Nephron progenitor cell (in vitro differentiated cells): ENCODE results near the gene ATP6V0C.

ENCODE experiments used
- DNase-seq: peaks from one replicate; pipeline ENCODE4 v3.0.0; 2021
- H3K27ac Mint-ChIP-seq: 2 replicates; pipeline ENCODE4 v1.8.0; 2021; ENCODE audit warnings: mild to moderate bottlenecking, moderate library complexity, mixed read lengths
- H3K27me3 Mint-ChIP-seq: 2 replicates; pipeline ENCODE4 v1.8.0; 2021; ENCODE audit warnings: mild to moderate bottlenecking, low read depth, mixed read lengths; ENCODE audit not compliant: poor library complexity
- H3K36me3 Mint-ChIP-seq: 2 replicates; pipeline ENCODE4 v1.8.0; 2021; ENCODE audit warnings: low read depth, mixed read lengths
- H3K4me1 Mint-ChIP-seq: 2 replicates; pipeline ENCODE4 v1.8.0; 2021; ENCODE audit warnings: mixed read lengths
- H3K4me3 Mint-ChIP-seq: 2 replicates; pipeline ENCODE4 v1.8.0; 2021; ENCODE audit warnings: mild to moderate bottlenecking, moderate library complexity, mixed read lengths
- H3K9me3 Mint-ChIP-seq: 2 replicates; pipeline ENCODE4 v1.8.0; 2021; ENCODE audit warnings: mild to moderate bottlenecking, moderate library complexity, mixed read lengths
- CTCF ChIP-seq: fragments of 200-600 bp; sonication (generic); IDR thresholded peaks from 2 replicates; pipeline ENCODE4 v1.5.0; 2021; ENCODE audit warnings: antibody characterized with exemption

ATP6V0C gene

DNA sequence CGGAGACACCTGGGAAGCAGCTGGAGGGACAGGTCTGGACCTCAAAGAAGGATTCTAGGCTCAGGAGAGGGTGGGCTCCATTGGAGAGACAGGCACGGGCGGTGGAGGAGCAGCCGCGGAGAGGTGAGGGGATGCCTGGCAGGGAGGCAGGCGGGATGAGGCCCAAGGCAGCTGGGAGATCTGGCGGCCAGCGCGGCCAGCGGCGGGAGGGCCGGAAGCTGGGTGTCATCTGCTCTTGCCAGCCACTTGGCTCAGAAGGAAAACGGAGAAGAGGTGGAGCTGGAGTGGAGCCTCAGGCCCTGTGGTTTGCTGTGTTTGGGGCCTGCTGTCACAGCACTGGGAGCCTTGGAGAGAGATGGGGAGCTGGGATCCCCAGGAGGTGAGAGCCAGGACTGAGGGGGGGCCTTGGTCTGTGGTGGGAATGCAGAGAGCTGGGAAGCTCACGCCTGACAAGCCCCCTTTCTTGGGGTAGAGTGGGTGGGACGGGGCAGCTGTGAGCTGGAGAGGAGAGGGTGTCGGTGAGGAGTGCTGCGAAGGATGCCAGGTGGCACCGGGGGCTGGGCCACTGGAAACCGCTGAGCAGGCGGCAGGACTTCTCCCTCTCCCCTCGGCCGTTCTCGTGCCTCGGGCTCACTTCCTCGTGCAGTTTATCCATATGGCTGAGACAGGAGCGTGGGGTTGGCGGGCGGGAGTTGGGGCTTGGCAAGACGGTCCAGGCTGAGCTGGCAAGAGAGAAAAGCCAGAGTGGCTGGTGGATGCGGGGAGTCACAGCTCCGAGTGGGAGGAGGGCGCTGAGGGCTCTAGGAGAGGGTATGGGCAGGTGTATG lies 30.8 kb upstream of the ATP6V0C start:
- no peaks in the 10 kb centered on the region for H3K9me3 Mint-ChIP-seq
- no peaks in the 10 kb centered on the region for H3K36me3 Mint-ChIP-seq
- peak overlapping the region; percentile 39 for H3K27ac Mint-ChIP-seq
- peak overlapping the region; percentile 40 for H3K4me3 Mint-ChIP-seq
- H3K27me3 Mint-ChIP-seq: peaks cover 4% of the 10 kb centered on the region
- no peak for TF ChIP-seq CTCF
- no peak for DNase-seq
- H3K4me1 Mint-ChIP-seq: peaks cover 57% of the 10 kb centered on the region

DNA sequence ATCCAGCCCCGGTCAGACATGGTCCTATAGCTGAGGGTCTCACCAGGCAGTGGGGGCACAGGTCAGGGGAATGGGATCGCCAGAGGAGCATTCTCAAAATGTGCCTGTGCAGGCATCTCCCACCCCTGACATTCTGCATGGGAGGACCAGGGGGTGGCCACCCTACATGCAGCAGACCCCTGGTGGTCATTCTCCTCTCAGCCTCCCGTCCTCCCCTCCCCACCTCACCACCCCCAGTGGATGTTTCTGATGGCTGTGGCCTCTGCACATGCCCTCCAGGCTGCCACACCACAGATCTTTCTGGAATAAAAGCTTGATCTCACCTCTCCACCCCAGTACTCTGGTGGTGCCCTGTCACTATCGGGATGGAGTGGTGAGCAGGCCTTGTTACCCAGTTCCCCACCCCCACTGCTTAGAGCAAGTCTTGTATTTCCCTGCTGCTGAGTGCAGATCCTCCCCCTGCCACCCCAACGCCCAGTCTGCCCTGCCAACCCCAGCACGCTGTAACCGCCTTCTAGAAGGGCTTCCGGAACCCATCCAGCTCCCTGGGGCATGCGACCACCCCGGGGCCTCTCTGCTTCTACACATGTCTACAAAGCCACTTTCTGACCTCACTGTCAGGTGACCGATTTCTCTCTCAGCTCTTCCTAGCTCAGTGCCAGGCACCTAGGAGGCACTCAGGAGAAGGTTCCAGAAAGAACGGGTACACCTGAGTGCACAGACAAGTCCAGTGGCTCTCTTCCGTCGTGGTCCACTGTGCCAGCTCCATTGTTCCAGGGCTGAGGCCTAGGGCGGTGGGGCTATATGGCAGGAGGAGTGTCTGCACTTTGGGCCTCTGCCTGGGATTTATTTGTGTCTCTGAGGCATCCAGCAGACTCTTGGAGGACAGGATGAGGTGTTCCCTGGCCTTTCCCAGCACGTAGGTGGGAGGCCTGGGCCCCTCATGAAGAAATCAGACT lies 29.5 kb upstream of the ATP6V0C start:
- Mint-ChIP-seq H3K4me1 (peaks cover 61% of the 10 kb centered on the region), H3K9me3 (no peaks in the 10 kb centered on the region), H3K27ac (no peak overlapping the region), H3K4me3 (no peak overlapping the region), H3K27me3 (no peaks in the 10 kb centered on the region), H3K36me3 (no peaks in the 10 kb centered on the region)
- no peak for DNase-seq
- no peak for TF ChIP-seq CTCF

- Mint-ChIP-seq H3K27ac (peak overlapping the region; percentile 71), H3K27me3 (no peaks in the 10 kb centered on the region), H3K36me3 (no peaks in the 10 kb centered on the region), H3K4me1 (peaks cover 61% of the 10 kb centered on the region), H3K9me3 (no peaks in the 10 kb centered on the region), H3K4me3 (peak overlapping the region; percentile 23)
- no peak for DNase-seq
- TF ChIP-seq CTCF: no peak
Observed at GRCh38 chr16:2484898-2485508, 28.7 kb upstream of the ATP6V0C start.

DNA sequence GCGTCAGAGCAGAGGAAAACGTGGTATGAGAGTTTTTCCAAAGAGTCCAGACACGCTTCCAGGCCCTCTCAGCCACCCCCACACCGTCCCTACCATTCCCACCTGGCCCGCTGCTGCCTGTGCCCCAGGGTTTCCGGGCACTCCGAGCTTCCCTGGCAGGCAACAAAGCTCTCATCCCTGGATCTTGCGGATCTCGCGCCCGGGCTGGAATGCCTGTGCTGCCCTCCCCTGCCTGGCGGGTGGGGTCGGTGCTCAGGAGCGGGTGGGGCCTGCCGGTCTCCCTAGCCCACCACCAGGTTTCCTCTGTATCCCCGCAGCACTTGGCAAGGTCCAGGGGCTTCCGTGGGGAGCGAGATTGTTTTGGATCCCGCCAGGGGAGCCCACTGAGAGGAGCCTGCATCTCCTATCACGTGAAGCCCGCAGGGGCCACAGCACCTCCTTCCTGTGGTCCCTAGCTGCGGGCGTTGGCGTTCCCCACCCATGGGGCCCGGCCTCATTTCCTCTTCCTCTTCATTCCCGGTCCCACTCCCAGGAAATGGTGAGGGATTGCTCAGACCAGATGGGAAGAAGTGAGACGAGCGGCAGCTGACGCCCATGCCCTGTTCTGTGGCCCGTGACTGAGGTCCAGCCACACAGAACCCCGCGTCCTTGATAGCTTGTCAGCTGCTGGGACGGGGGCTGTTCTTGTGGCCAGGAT lies 27.8 kb upstream of the ATP6V0C start:
- H3K36me3 Mint-ChIP-seq: no peaks in the 10 kb centered on the region
- TF ChIP-seq CTCF: no peak
- H3K4me3 Mint-ChIP-seq: no peak overlapping the region

DNA sequence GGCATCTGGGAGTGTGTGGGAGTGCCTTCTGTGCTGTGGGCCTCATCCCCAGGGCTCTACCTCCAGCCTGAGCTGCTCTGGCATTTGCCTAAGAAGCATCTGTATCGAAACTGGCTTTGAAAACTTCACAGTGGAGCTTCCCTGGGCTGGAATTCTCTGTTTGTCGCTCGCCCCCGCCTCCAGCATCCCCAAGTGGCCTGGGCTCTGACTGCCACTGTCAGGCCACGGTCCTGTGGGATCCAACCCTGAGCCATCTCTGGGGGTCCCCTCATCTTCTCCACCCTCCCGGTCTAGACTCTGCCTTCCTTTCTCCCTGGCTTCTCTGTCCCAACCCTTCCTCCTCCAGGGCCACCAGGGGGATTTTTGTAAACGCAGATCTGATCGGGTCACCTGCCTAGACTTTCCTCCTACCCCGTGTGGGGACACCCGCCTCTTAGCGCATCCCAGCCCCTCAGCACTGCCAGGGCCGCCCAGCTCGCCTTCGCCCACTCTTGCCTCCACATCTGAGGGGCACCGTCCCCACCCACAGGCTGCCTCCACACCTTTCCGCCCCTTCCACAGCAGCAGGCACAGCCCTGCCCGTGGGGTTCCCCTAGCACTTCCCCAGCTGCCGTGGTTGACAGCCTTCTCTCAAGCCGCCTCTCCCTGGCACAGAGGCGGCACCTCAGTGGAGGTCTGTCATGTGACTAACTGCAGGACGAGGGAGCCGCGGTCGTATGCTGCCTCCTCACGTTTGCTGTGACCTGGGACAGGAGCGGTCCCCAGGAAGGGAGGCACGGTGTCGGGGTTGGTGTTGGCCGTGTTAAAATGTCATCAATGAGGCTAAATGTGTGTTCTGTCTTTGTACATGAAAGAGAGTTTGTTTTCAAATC lies 26.9 kb upstream of the ATP6V0C start:
- DNase-seq: no peak
- H3K27ac Mint-ChIP-seq: peak overlapping the region; percentile 53
- H3K36me3 Mint-ChIP-seq: no peaks in the 10 kb centered on the region
- peak overlapping the region; percentile 4 for H3K4me3 Mint-ChIP-seq
- no peak for TF ChIP-seq CTCF
- peaks cover 70% of the 10 kb centered on the region for H3K4me1 Mint-ChIP-seq
- H3K27me3 Mint-ChIP-seq: no peaks in the 10 kb centered on the region
- no peaks in the 10 kb centered on the region for H3K9me3 Mint-ChIP-seq

More for the DNA sequence above, 27.8 kb upstream of the ATP6V0C start:
- Mint-ChIP-seq H3K27ac (no peak overlapping the region), H3K27me3 (no peaks in the 10 kb centered on the region), H3K9me3 (no peaks in the 10 kb centered on the region), H3K4me1 (peaks cover 70% of the 10 kb centered on the region)
- no peak for DNase-seq
